Adrenal gland (tissue), 12 donors: ENCODE data around the gene CAMK2D. TPM values are rescaled to one million over a fixed set of nuclear protein-coding genes. Genes with fewer than 3 reads are reported as not detected.

Experiments
- DNase-seq, 7 donors: peaks; one replicate each; pipeline ENCODE4 v3.0.0-alpha.2; 2019 to 2020
- H3K27ac ChIP-seq, 5 donors: fragments of 200-600 bp; sonication (generic) in 4 of 5; 1 replicate in 3 of 5; 2 replicates in 2 of 5; pipeline versions ENCODE4 v1.5.1 to v1.8.0; 2016 to 2020; ENCODE audit warnings: mild to moderate bottlenecking in 1 of 5
- H3K27me3 ChIP-seq: fragments of 200-600 bp; 2 replicates; pipeline ENCODE4 v1.8.0; 2021
- H3K36me3 ChIP-seq, 2 donors: fragments of 200-600 bp; replicated peaks in 1 of 2; 1 replicate in 1 of 2; 2 replicates in 1 of 2; pipeline versions ENCODE4 v1.5.1 to v1.8.0; 2018 to 2022
- H3K4me1 ChIP-seq, 2 donors: fragments of 200-600 bp; replicated peaks in 1 of 2; 1 replicate in 1 of 2; 2 replicates in 1 of 2; pipeline versions ENCODE4 v1.5.1 to v1.8.0; 2018 to 2021
- H3K4me3 ChIP-seq, 4 donors: fragments of 200-600 bp; sonication (generic) in 3 of 4; one replicate each; pipeline ENCODE4 v1.5.1; 2016 to 2018
- H3K9me3 ChIP-seq, 3 donors: fragments of 200-600 bp; sonication (generic) in 1 of 3; replicated peaks in 1 of 3; 1 replicate in 2 of 3; 2 replicates in 1 of 3; pipeline versions ENCODE4 v1.5.1 to v1.8.0; 2016 to 2021
- CTCF ChIP-seq, 6 experiments: fragments of 450-650 bp in 4 of 6; fragments of 200-600 bp in 2 of 6; sonication (generic) in 1 of 6; IDR thresholded peaks; 1 replicate in 5 of 6; 2 replicates in 1 of 6; pipeline versions ENCODE4 v1.5.1 to v1.8.0; 2016 to 2021; ENCODE audit warnings: antibody characterized with exemption in 6 of 6, mild to moderate bottlenecking in 2 of 6, moderate library complexity in 1 of 6
- POLR2A ChIP-seq, 2 donors: fragments of 450-650 bp; IDR thresholded peaks; one replicate each; pipeline ENCODE4 v1.6.1; 2017; ENCODE audit warnings: antibody characterized with exemption in 2 of 2, mild to moderate bottlenecking in 2 of 2, moderate library complexity in 1 of 2
- WGBS, 4 donors: extraction: QIAGEN DNeasy Blood & Tissue Kit in 2 of 4; methylation state at CpG; one replicate each; pipeline versions ENCODE4 v1.1.5 to v1.1.7; 2013 to 2017; 5-methylcytosine and 5-hydroxymethylcytosine counted together
- intact Hi-C, 2 donors: fragments of 100-400 bp; cut with DNase I; formaldehyde crosslinking; loops; one replicate each; pipeline versions ENCODE4 v1.14.1 to v1.15.0; 2022 to 2023
- polyA plus RNA-seq, 3 donors: library from polyadenylated mRNA; stranded (reverse); fragments of 200-250 nt in 2 of 3; fragments of 350-450 nt in 1 of 3; fragmentation: Illumina TruSeq in 1 of 3; extraction: RNeasy Lipid Tissue Mini Kit (QIAGEN cat#74804) in 1 of 3; gene quantifications; one replicate each; pipeline ENCODE4 v1.2.3, GENCODE V29; 2013 to 2014
- total RNA-seq, 9 donors: library from RNA; depleted of rRNA in 4 of 9; stranded (reverse); fragments of >200 nt in 4 of 9; fragments of 120-200 nt in 1 of 9; fragmentation: NEBNext Ultra II Directional in 1 of 9; extraction: Animal tissue kit (Norgen Biotek cat#: 25700) in 1 of 9; gene quantifications; one replicate each; pipeline versions ENCODE4 v1.1.0 to v1.2.4, GENCODE V29; 2013 to 2023
- donor health status: healthy with polysubstance abuse.
- donor health status: Bipolar disorder and iron deficiency.
- donor health status: DM: yes; HTN: yes; CAD: no.
- donor health status: DM: no; HTN: no; CAD: no.
- donor health status: DM: no; HTN: no; CAD: no.
- donor health status: DM: yes; HTN: yes; CAD: no.

CAMK2D gene
- total and polyA plus RNA-seq, 12 donors: 7.6 to 83.9 (median 33.6) TPM

- no peak overlapping the region for H3K4me3 ChIP-seq
- 74 to 85% (median 76%) methylated on average over 12 to 14 of the region's 14 CpGs for WGBS, 4 donors
- TF ChIP-seq POLR2A (IDR thresholded peaks at IDR 0.05): no peak
- TF ChIP-seq CTCF (IDR thresholded peaks at IDR 0.05): no peak
- H3K27me3 ChIP-seq: no peaks in the 10 kb centered on the region
- H3K4me1 ChIP-seq: no peaks in the 10 kb centered on the region
- H3K9me3 ChIP-seq: no peaks in the 10 kb centered on the region
- no peak overlapping the region for H3K27ac ChIP-seq
- intact Hi-C loops: no loop called here
- H3K36me3 ChIP-seq: no peaks in the 10 kb centered on the region
- DNase-seq: no peak
Observed at GRCh38 chr4:113773014-113773413, 11.5 kb upstream of the CAMK2D start.

- Histone ChIP-seq H3K9me3 (no peaks in the 10 kb centered on the region), H3K27me3 (no peaks in the 10 kb centered on the region), H3K4me3 (no peak overlapping the region), H3K4me1 (no peaks in the 10 kb centered on the region), H3K36me3 (no peaks in the 10 kb centered on the region), H3K27ac (no peak overlapping the region)
- intact Hi-C loops: no loop called here
- 92 to 100% (median 94%) methylated on average over 2 to 22 of the region's 22 CpGs; no CpG with 5 or more reads in 1 of the 4 donors for WGBS, 4 donors
- DNase-seq: no peak
- TF ChIP-seq POLR2A (IDR thresholded peaks at IDR 0.05) (no peak), CTCF (IDR thresholded peaks at IDR 0.05) (no peak)
Observed at GRCh38 chr4:113772319-113772718, 10.8 kb upstream of the CAMK2D start.

- Histone ChIP-seq H3K4me1 (no peaks in the 10 kb centered on the region), H3K27ac (no peak overlapping the region), H3K9me3 (no peaks in the 10 kb centered on the region), H3K27me3 (no peaks in the 10 kb centered on the region), H3K36me3 (no peaks in the 10 kb centered on the region), H3K4me3 (no peak overlapping the region)
- intact Hi-C loops: loop anchor here (10.0 kb wide), 2 partner anchors 215 to 375 kb away; no protein-coding TSS in a partner anchor
- DNase-seq: no peak
- 75 to 81% (median 77%) methylated on average over 2 of the region's 2 CpGs for WGBS, 4 donors
- no peak for TF ChIP-seq POLR2A (IDR thresholded peaks at IDR 0.05)
- TF ChIP-seq CTCF (IDR thresholded peaks at IDR 0.05): no peak
Observed at GRCh38 chr4:113769744-113770143, 8.2 kb upstream of the CAMK2D start.

- Histone ChIP-seq H3K27ac (no peak overlapping the region), H3K4me3 (no peak overlapping the region), H3K4me1 (no peaks in the 10 kb centered on the region), H3K27me3 (no peaks in the 10 kb centered on the region), H3K36me3 (no peaks in the 10 kb centered on the region), H3K9me3 (no peaks in the 10 kb centered on the region)
- 78 to 87% (median 83%) methylated on average over 2 of the region's 2 CpGs for WGBS, 4 donors
- intact Hi-C loops: loop anchor here (10.0 kb wide), 2 partner anchors 214 to 374 kb away; no protein-coding TSS in a partner anchor
- no peak for DNase-seq
- no peak for TF ChIP-seq POLR2A (IDR thresholded peaks at IDR 0.05)
- no peak for TF ChIP-seq CTCF (IDR thresholded peaks at IDR 0.05)
Observed at GRCh38 chr4:113768952-113769351, 7.4 kb upstream of the CAMK2D start.
